ENCODE measurements around the gene NSD1. TPM values are rescaled to one million over a fixed set of nuclear protein-coding genes. Genes with fewer than 3 reads are reported as not detected.
A peak's percentile ranks its signal among the peaks of the same experiment; 100 is the strongest.

NSD1 gene
- total and polyA plus RNA-seq, 9 of the 15 experiments (the other 6 are each of a cell fraction or from before 2014, with no cell fraction given) = 3.8 to 51.0 (median 24.7) TPM

GRCh38 chr5:177306674-177307543 is 173.3 kb downstream of the NSD1 start (continued):
- TF ChIP-seq MEF2D (tag; conservative IDR thresholded peaks at IDR 0.05; ENCODE audit: low read depth) (no peak), SMARCE1 (IDR thresholded peaks at IDR 0.05) (no peak), SUPT5H (IDR thresholded peaks at IDR 0.05) (peak; percentile 73), POLR2B (IDR thresholded peaks at IDR 0.05; ENCODE audit: low read depth, partially characterized antibody) (peak; percentile 45), ZNF551 (CRISPR knock-in tag; IDR thresholded peaks at IDR 0.05) (no peak), E2F3 (CRISPR knock-in tag; IDR thresholded peaks at IDR 0.05) (no peak), TAF1 (IDR thresholded peaks at IDR 0.05; ENCODE audit: control insufficient read depth, extremely low read depth, insufficient read depth, low read length, severe bottlenecking) (no peak), ZNF232 (CRISPR knock-in tag; IDR thresholded peaks at IDR 0.05) (no peak), ZNF436 (CRISPR knock-in tag; IDR thresholded peaks at IDR 0.05) (no peak), CBX3 (IDR thresholded peaks at IDR 0.05; ENCODE audit: borderline replicate concordance in 1 of 2, low read length in 2 of 2) (no peak), TFAM (CRISPR knock-in tag; conservative IDR thresholded peaks at IDR 0.05) (no peak), RAD21 (CRISPR knock-in tag; conservative IDR thresholded peaks at IDR 0.05 in 1 of 2, IDR thresholded peaks at IDR 0.05 in 1 of 2) (no peak), SMARCC2 (IDR thresholded peaks at IDR 0.05; ENCODE audit: low read depth) (no peak), ZMIZ1 (IDR thresholded peaks at IDR 0.05; ENCODE audit: low read depth in 2 of 2, low read length in 2 of 2) (no peak), BCL6 (CRISPR knock-in tag; IDR thresholded peaks at IDR 0.05) (no peak), PHB2 (IDR thresholded peaks at IDR 0.05; ENCODE audit: low read depth) (no peak), HMGN3 (IDR thresholded peaks at IDR 0.05; ENCODE audit: borderline replicate concordance, extremely low read depth, insufficient read length, low read depth, low read length) (peak; percentile 8), RFX7 (CRISPR knock-in tag; IDR thresholded peaks at IDR 0.05) (no peak), CCNT2 (IDR thresholded peaks at IDR 0.05; ENCODE audit: borderline replicate concordance, extremely low read depth, insufficient read length, low read depth, low read length) (no peak), POLR2AphosphoS5 (IDR thresholded peaks at IDR 0.05; ENCODE audit: control insufficient read depth, insufficient read depth, low read depth, low read length) (peak; percentile 61; the same call in 1 of the 2 replicates), ELK1 (CRISPR knock-in tag; IDR thresholded peaks at IDR 0.05) (no peak), ZNF431 (CRISPR knock-in tag; IDR thresholded peaks at IDR 0.05) (no peak), FOS (IDR thresholded peaks at IDR 0.05; ENCODE audit: extremely low read depth, insufficient read length) (no peak), ZFPM2 (CRISPR knock-in tag; IDR thresholded peaks at IDR 0.05) (no peak), ZFX (CRISPR knock-in tag; IDR thresholded peaks at IDR 0.05) (no peak)

Measured in K562 (cell line).